GM23248 (cell line): ENCODE measurements around the gene KY.

Experiments used
- EZH2 ChIP-seq: fragments of 200-600 bp; sonication (generic); IDR thresholded peaks from 2 replicates; pipeline ENCODE4 v1.6.1; 2018; ENCODE audit warnings: antibody characterized with exemption, mild to moderate bottlenecking; ENCODE audit not compliant: insufficient read depth, poor library complexity, severe bottlenecking
- EZH2phosphoT487 ChIP-seq: fragments of 200-600 bp; sonication (generic); IDR thresholded peaks from 2 replicates; pipeline ENCODE4 v1.6.1; 2018; ENCODE audit warnings: antibody characterized with exemption, moderate library complexity, mild to moderate bottlenecking, low read depth; ENCODE audit not compliant: insufficient read depth

GRCh38 chr3:134650431-134651346, at the start of gene KY:
- TF ChIP-seq EZH2phosphoT487 (no peak), EZH2 (no peak)
